Aorta (tissue), 5 donors: ENCODE results near the gene MPP4. TPM values are rescaled to one million over a fixed set of nuclear protein-coding genes. Genes with fewer than 3 reads are reported as not detected.

ENCODE experiments used
- ATAC-seq: fragments of 200-7000 bp; cut with Tn5 transposase; one replicate; pipeline ENCODE4 v1.9.1; 2022; ENCODE audit warnings: moderate library complexity; ENCODE audit not compliant: low FRiP score
- DNase-seq, 2 donors: peaks; one replicate each; pipeline ENCODE4 v3.0.0-alpha.2; 2020
- H3K27ac ChIP-seq, 2 donors: one replicate each; pipeline ENCODE4 v1.5.1; 2013; ENCODE audit warnings: low read length in 2 of 2, mild to moderate bottlenecking in 2 of 2, moderate library complexity in 2 of 2, control low read depth in 1 of 2, inconsistent platforms in 1 of 2, low read depth in 1 of 2
- H3K27me3 ChIP-seq, 2 donors: one replicate each; pipeline ENCODE4 v1.6.1; 2013; ENCODE audit warnings: control low read depth in 1 of 2, low read length in 1 of 2, mild to moderate bottlenecking in 1 of 2, moderate library complexity in 1 of 2; ENCODE audit not compliant: insufficient read depth in 2 of 2, control insufficient read depth in 1 of 2
- H3K36me3 ChIP-seq, 2 donors: one replicate each; pipeline ENCODE4 v1.6.1; 2013; ENCODE audit warnings: control low read depth in 1 of 2, low read length in 1 of 2, mild to moderate bottlenecking in 1 of 2; ENCODE audit not compliant: insufficient read depth in 2 of 2, control insufficient read depth in 1 of 2
- H3K4me1 ChIP-seq, 2 donors: one replicate each; pipeline ENCODE4 v1.6.1; 2013; ENCODE audit warnings: low read length in 2 of 2, control low read depth in 1 of 2, mild to moderate bottlenecking in 1 of 2, moderate library complexity in 1 of 2; ENCODE audit not compliant: insufficient read depth in 2 of 2, control insufficient read depth in 1 of 2
- H3K4me3 ChIP-seq, 2 donors: one replicate each; pipeline ENCODE4 v1.5.1; 2013; ENCODE audit warnings: low read length in 2 of 2, control low read depth in 1 of 2, mild to moderate bottlenecking in 1 of 2
- H3K9me3 ChIP-seq: one replicate; pipeline ENCODE4 v1.6.1; 2013; ENCODE audit warnings: mild to moderate bottlenecking, low read length; ENCODE audit not compliant: control insufficient read depth
- WGBS, 2 donors: extraction: QIAGEN DNeasy Blood & Tissue Kit; methylation state at CpG; one replicate each; pipeline ENCODE4 v1.1.7; 2013; 5-methylcytosine and 5-hydroxymethylcytosine counted together
- intact Hi-C, 2 donors: fragments of 100-400 bp; cut with DNase I; formaldehyde crosslinking; loops; one replicate each; pipeline versions ENCODE4 v1.14.2 to v1.15.0; 2022
- polyA plus RNA-seq, 2 donors: library from polyadenylated mRNA; stranded (reverse); fragments of 200-250 nt; gene quantifications; one replicate each; pipeline ENCODE4 v1.2.3, GENCODE V29; 2013
- total RNA-seq, 2 donors: library from RNA; stranded (reverse); fragmentation: NEBNext Ultra II Directional; extraction: Animal tissue kit (Norgen Biotek cat#: 25700); gene quantifications; one replicate each; pipeline ENCODE4 v1.2.1, GENCODE V29; 2021
- donor health status: healthy with polysubstance abuse.
- donor health status: Bipolar disorder and iron deficiency.
- donor health status: DM: no; HTN: no; CAD: no.
- donor health status: DM: no; HTN: no; CAD: no.
- donor health status: DM: yes; HTN: yes; CAD: no.

The MPP4 gene
- total and polyA plus RNA-seq, 4 donors: 0.30 to 1.0 TPM; not detected in 2

GRCh38 chr2:201709747-201710146 is 11.3 kb upstream of the MPP4 start:
- H3K9me3 ChIP-seq: no peaks in the 10 kb centered on the region
- DNase-seq (no peak), ATAC-seq (no peak)
- 90 to 92% methylated on average over 5 of the region's 5 CpGs for WGBS, 2 donors
- H3K4me3 ChIP-seq: no peak overlapping the region
- H3K27me3 ChIP-seq: no peaks in the 10 kb centered on the region
- no peaks in the 10 kb centered on the region for H3K4me1 ChIP-seq
- peaks cover 4 to 7% of the 10 kb centered on the region in 2 donors for H3K36me3 ChIP-seq
- intact Hi-C loops: loop anchor here in 1 of 2 donors (10.0 kb wide), 1 partner anchor 475 kb away; no protein-coding TSS in a partner anchor
- no peak overlapping the region for H3K27ac ChIP-seq

DNA sequence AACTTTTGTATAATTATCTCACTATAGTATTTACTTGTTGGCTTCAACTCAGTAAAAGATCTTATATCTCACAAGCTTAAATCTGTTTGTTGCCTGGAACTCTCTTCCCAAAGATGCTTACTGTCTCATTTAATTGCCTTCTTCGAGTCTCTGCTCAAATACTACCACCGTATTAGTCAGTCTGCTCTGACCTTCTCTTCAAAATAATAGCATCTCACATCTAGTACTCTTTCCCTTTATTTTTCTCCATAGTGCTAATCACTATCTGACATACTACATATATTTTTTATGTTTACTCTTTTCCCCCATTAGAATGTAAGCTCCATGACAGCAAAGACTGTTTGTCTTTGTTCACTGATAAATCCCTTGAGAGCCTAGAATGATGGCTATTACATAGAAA is 10.6 kb upstream of the MPP4 start:
- Histone ChIP-seq H3K36me3 (peaks cover 6 to 14% of the 10 kb centered on the region in 2 donors), H3K27me3 (no peaks in the 10 kb centered on the region), H3K9me3 (no peaks in the 10 kb centered on the region), H3K27ac (no peak overlapping the region), H3K4me1 (no peaks in the 10 kb centered on the region), H3K4me3 (no peak overlapping the region)
- 56 to 59% methylated on average over 2 of the region's 2 CpGs for WGBS, 2 donors
- intact Hi-C loops: loop anchor here in 1 of 2 donors (10.0 kb wide), 1 partner anchor 474 kb away; no protein-coding TSS in a partner anchor
- ATAC-seq: no peak
- DNase-seq: no peak

DNA sequence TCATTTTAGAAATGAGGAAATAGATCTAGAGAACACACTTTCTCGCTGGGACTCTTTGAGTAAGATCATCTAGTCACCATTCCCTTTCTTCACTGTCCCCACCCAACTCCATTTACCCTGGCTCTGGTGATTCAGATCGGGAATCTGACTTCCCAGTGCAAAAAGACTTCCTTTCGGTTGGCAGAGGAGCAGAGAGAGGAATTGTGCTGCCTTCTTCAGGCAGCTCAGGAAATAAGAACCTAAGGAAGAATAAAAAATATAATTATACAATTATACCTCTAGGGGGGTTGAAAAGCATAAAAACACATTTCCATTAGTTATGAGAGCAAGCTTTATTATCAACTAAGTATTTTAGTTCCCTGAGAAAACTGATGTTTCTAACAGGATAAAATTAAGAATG is 9.3 kb upstream of the MPP4 start:
- no peaks in the 10 kb centered on the region for H3K9me3 ChIP-seq
- H3K27ac ChIP-seq: no peak overlapping the region
- ATAC-seq (no peak), DNase-seq (no peak)
- no peak overlapping the region for H3K4me3 ChIP-seq
- H3K4me1 ChIP-seq: no peaks in the 10 kb centered on the region
- WGBS, 2 donors: 44 to 52% methylated on average over 3 of the region's 3 CpGs
- H3K27me3 ChIP-seq: no peaks in the 10 kb centered on the region
- intact Hi-C loops: loop anchor here in 1 of 2 donors (10.0 kb wide), 1 partner anchor 473 kb away; no protein-coding TSS in a partner anchor
- H3K36me3 ChIP-seq: peaks cover 6 to 14% of the 10 kb centered on the region in 2 donors

DNA sequence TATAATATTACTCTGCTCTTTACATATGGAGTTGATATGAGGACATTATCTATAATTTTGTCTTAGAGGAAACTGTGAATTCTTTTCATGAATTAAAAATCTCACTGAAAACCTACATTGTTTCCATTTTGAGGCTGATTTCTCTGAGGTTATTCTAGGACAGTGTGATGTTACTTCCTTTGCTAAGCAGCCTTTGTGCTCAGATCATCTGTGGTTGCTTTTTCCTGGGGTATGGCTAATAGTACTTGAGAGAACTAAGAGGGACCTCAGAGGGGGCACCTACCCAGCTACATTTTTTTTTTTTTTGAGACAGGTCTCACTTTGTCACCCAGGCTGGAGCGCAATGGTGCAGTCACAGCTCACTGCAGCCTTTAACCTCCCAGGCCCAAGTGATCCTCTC is 8.7 kb upstream of the MPP4 start:
- Histone ChIP-seq H3K27ac (no peak overlapping the region), H3K9me3 (no peaks in the 10 kb centered on the region), H3K27me3 (no peaks in the 10 kb centered on the region), H3K4me1 (no peaks in the 10 kb centered on the region), H3K36me3 (peaks cover 6 to 12% of the 10 kb centered on the region in 2 donors), H3K4me3 (no peak overlapping the region)
- intact Hi-C loops: loop anchor here in 1 of 2 donors (10.0 kb wide), 1 partner anchor 472 kb away; no protein-coding TSS in a partner anchor
- 98 to 100% methylated on average over 1 of the region's 1 CpG for WGBS, 2 donors
- ATAC-seq (peak; percentile 7), DNase-seq (no peak)

DNA sequence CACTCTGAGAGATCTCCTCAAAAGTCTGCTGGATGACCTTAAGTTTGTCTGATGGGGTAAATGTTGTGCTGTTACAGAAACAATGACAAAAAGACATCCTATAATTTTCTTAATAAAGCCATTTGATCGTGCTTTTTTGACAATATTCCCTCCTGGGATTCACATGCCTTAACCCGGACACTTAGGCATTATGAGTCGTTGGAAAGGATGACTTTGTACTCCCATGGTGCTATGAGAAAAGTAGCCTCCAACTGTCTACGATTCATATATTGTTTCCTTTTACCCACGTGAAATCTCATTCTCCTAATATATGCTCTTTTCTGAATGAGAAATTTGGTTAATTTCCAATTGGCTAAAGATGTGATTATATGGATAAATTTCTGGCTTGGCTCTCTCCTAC is 6.1 kb upstream of the MPP4 start:
- H3K36me3 ChIP-seq: peaks cover 4 to 12% of the 10 kb centered on the region in 2 donors
- intact Hi-C loops: loop anchor here in 1 of 2 donors (10.0 kb wide), 1 partner anchor 470 kb away; no protein-coding TSS in a partner anchor
- H3K27ac ChIP-seq: no peak overlapping the region
- peaks cover 0 to under 1% of the 10 kb centered on the region in 2 donors for H3K4me1 ChIP-seq
- H3K27me3 ChIP-seq: no peaks in the 10 kb centered on the region
- ATAC-seq (no peak), DNase-seq (no peak)
- H3K9me3 ChIP-seq: no peaks in the 10 kb centered on the region
- no peak overlapping the region for H3K4me3 ChIP-seq
- 89% methylated on average over 5 of the region's 5 CpGs for WGBS, 2 donors

DNA sequence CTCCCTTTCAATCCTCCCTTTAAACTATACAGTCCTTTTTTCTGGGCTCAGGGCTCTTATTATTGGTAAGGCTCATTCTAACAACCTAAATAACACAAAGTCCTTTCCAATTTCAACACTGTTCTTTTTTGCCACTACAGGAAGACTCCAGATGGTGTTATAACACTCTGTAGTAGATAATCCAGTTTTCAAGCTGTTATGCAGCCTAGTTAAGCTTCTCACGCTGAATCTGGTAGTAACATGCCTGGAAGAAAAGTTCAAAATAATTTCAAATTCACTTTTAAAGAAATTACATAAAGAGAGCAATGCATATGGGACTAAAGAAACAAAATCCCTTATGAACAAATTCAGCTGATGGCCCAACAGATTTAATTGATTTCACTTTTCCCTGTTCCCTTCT is 3.2 kb upstream of the MPP4 start:
- no peaks in the 10 kb centered on the region for H3K9me3 ChIP-seq
- DNase-seq: no peak
- no peak overlapping the region for H3K27ac ChIP-seq
- no peak for ATAC-seq
- H3K36me3 ChIP-seq: peaks cover 4 to 12% of the 10 kb centered on the region in 2 donors
- no peak overlapping the region for H3K4me3 ChIP-seq
- H3K4me1 ChIP-seq: peaks cover 0 to 1% of the 10 kb centered on the region in 2 donors
- intact Hi-C loops: loop anchor here in 1 of 2 donors (10.0 kb wide), 1 partner anchor 467 kb away; no protein-coding TSS in a partner anchor
- no peaks in the 10 kb centered on the region for H3K27me3 ChIP-seq
- 96 to 100% methylated on average over 1 of the region's 1 CpG for WGBS, 2 donors

- peaks cover 3 to 4% of the 10 kb centered on the region in 2 donors for H3K36me3 ChIP-seq
- peak overlapping the region in 1 of 2 donors; percentile 33 for H3K27ac ChIP-seq
- intact Hi-C loops: loop anchor here (5.0 kb wide), 2 partner anchors 47 to 57 kb away; partner anchors contain the start of gene TMEM237 (in 1 of the 2)
Observed at GRCh38 chr2:201699416-201699815, 972 bp upstream of the MPP4 start.

GRCh38 chr2:201697899-201698298 is 545 bp downstream of the MPP4 start:
- ATAC-seq (peak; percentile 29), DNase-seq (no peak)
- peaks cover 0 to 1% of the 10 kb centered on the region in 2 donors for H3K4me1 ChIP-seq
- H3K4me3 ChIP-seq: no peak overlapping the region
- H3K36me3 ChIP-seq: no peaks in the 10 kb centered on the region
- 1 to 5% methylated on average over 2 of the region's 2 CpGs for WGBS, 2 donors
- H3K27me3 ChIP-seq: no peaks in the 10 kb centered on the region
- intact Hi-C loops: loop anchor here (5.0 kb wide), 2 partner anchors 46 to 56 kb away; partner anchors contain the start of gene TMEM237 (in 1 of the 2)
- H3K9me3 ChIP-seq: no peaks in the 10 kb centered on the region
- H3K27ac ChIP-seq: no peak overlapping the region

More at GRCh38 chr2:201699416-201699815, 972 bp upstream of the MPP4 start:
- no peak for DNase-seq
- Histone ChIP-seq H3K4me3 (no peak overlapping the region), H3K9me3 (no peaks in the 10 kb centered on the region), H3K4me1 (peaks cover 0 to 1% of the 10 kb centered on the region in 2 donors), H3K27me3 (no peaks in the 10 kb centered on the region)
- WGBS, 2 donors: 92% methylated on average over 1 of the region's 1 CpG
- no peak for ATAC-seq

DNA sequence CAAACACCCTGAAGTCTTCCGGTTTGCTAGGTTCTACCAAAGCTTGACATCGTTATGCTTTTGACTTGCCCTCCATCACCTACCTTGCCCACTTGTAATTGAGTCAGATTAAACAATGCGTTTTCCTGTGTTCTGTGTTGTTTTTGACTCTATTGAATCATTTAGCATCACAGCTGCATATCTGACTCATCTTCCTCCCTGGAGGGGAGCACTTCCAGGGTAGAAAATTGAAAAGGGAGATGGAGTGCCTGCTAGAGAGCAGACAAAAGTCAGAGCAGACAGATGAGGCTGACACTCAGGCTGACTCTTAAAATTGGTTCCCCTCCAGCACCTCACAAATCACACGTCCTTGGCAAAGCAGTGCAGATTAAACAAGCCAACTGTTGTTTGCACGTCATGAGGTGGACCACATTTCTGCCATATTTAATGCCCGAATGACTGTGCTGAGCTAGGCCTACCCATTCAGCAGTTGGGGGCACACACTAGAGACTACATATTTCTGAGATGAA is 2.2 kb downstream of the MPP4 start:
- intact Hi-C loops: loop anchor here (5.0 kb wide), 2 partner anchors 44 to 54 kb away; partner anchors contain the start of gene TMEM237 (in 1 of the 2)
- Histone ChIP-seq H3K36me3 (no peaks in the 10 kb centered on the region), H3K27ac (no peak overlapping the region), H3K9me3 (no peaks in the 10 kb centered on the region), H3K4me3 (no peak overlapping the region), H3K4me1 (peaks cover 0 to 1% of the 10 kb centered on the region in 2 donors), H3K27me3 (no peaks in the 10 kb centered on the region)
- ATAC-seq (no peak), DNase-seq (no peak)
- 52 to 53% methylated on average over 6 of the region's 6 CpGs for WGBS, 2 donors
